Right atrium auricular region (tissue), 2 donors: Measurements from ENCODE around the gene NRBF2. TPM values are rescaled to one million over a fixed set of nuclear protein-coding genes. Genes with fewer than 3 reads are reported as not detected.

Experiments
- DNase-seq: peaks from one replicate; pipeline ENCODE4 v3.0.0-alpha.2; 2019; ENCODE audit warnings: low spot score
- H3K27ac ChIP-seq, 2 donors: fragments of 200-600 bp; sonication (generic); 1 replicate in 1 of 2; 2 replicates in 1 of 2; pipeline ENCODE4 v1.5.1; 2016 to 2019
- H3K27me3 ChIP-seq, 2 donors: fragments of 200-600 bp; sonication (generic); one replicate each; pipeline versions ENCODE4 v1.5.1 to v1.6.0; 2017 to 2019
- H3K36me3 ChIP-seq: fragments of 200-600 bp; sonication (generic); one replicate; pipeline ENCODE4 v1.5.1; 2016
- H3K4me1 ChIP-seq, 2 donors: fragments of 200-600 bp; sonication (generic); one replicate each; pipeline versions ENCODE4 v1.5.1 to v1.6.0; 2017 to 2019
- H3K4me3 ChIP-seq, 2 donors: fragments of 200-600 bp; sonication (generic); 1 replicate in 1 of 2; 2 replicates in 1 of 2; pipeline ENCODE4 v1.5.1; 2017 to 2019; ENCODE audit warnings: mild to moderate bottlenecking in 1 of 2, moderate library complexity in 1 of 2
- H3K9me3 ChIP-seq, 2 donors: fragments of 200-600 bp; sonication (generic); one replicate each; pipeline ENCODE4 v1.5.1; 2019
- total RNA-seq, 2 donors: library from RNA; depleted of rRNA; stranded (reverse); fragments of >200 nt; gene quantifications; one replicate each; pipeline ENCODE4 v1.1.0, GENCODE V29; 2016
- TF ChIP-seq, protein P1 (sequence below), 2 donors: fragments of 200-600 bp; sonication (generic); IDR thresholded peaks; one replicate each; pipeline ENCODE4 v1.5.1; 2019; ENCODE audit warnings: antibody characterized with exemption in 2 of 2

NRBF2 gene
- total RNA-seq, 2 donors from 2014 or later, result 7.8 to 10.6 TPM

DNA sequence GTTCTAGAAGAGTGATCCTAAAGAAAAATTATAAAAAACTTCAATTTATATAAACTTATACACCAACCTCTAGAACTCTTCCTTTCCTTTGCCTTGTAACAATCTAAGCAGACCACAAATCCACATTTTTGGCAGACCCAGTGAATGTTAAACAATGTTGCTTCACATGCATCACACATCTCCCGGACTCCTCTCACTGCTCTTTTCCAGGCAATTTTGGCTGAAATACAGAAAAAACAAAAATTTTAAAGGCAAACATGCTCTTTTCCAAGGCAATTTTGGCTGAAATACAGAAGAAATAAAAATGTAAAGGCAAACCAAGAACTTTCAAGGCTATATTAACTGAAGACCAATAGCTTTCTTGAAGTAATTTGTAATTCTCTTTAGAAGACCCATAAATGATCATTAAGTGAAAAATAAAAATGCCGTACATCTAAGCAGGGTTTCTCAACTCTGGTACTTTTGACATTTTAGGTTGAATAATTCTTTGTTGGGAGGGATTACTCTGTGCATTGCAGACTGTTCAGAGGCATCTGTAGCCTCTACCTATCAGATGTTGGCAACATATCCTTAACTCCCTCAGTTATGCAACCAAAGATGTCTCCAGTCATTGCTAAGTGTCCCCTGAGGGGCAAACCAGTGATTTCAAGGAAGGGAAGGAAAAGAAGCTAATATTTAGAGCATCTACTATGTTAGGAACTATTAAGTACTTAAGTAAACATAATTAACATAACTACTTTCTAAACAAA is 64.4 kb downstream of the NRBF2 start:
- Histone ChIP-seq H3K4me1 (peaks cover 0 to 28% of the 10 kb centered on the region in 2 donors), H3K9me3 (no peaks in the 10 kb centered on the region), H3K27ac (no peak overlapping the region), H3K4me3 (no peak overlapping the region), H3K27me3 (no peaks in the 10 kb centered on the region), H3K36me3 (peaks cover 49% of the 10 kb centered on the region)
- DNase-seq, result no peak
- TF ChIP-seq, protein P1, sequence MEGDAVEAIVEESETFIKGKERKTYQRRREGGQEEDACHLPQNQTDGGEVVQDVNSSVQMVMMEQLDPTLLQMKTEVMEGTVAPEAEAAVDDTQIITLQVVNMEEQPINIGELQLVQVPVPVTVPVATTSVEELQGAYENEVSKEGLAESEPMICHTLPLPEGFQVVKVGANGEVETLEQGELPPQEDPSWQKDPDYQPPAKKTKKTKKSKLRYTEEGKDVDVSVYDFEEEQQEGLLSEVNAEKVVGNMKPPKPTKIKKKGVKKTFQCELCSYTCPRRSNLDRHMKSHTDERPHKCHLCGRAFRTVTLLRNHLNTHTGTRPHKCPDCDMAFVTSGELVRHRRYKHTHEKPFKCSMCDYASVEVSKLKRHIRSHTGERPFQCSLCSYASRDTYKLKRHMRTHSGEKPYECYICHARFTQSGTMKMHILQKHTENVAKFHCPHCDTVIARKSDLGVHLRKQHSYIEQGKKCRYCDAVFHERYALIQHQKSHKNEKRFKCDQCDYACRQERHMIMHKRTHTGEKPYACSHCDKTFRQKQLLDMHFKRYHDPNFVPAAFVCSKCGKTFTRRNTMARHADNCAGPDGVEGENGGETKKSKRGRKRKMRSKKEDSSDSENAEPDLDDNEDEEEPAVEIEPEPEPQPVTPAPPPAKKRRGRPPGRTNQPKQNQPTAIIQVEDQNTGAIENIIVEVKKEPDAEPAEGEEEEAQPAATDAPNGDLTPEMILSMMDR (IDR thresholded peaks at IDR 0.05), result no peak

DNA sequence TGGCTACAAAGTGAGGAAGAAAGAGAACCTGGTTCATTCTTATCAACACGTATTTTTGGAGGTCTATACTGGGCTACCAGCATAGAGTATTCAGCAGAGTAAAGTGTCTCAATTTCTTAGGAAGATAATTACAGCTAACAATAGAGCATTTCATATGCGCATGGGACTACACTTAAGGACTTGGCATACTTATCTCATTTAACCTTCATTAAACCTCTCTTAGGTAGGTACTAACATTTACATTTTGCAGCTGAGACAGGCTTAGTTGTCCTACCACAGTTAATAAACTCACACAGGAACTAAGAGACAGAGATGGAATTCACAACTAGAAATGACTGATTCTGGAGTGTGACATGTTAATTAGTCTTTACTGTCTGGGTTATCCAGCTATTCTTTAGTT is 66.6 kb downstream of the NRBF2 start:
- Histone ChIP-seq H3K4me3 (no peak overlapping the region), H3K9me3 (no peaks in the 10 kb centered on the region), H3K4me1 (peaks cover 0 to 31% of the 10 kb centered on the region in 2 donors), H3K36me3 (peaks cover 28% of the 10 kb centered on the region), H3K27ac (no peak overlapping the region), H3K27me3 (no peaks in the 10 kb centered on the region)
- TF ChIP-seq, protein P1 (IDR thresholded peaks at IDR 0.05), result no peak
- no peak for DNase-seq

DNA sequence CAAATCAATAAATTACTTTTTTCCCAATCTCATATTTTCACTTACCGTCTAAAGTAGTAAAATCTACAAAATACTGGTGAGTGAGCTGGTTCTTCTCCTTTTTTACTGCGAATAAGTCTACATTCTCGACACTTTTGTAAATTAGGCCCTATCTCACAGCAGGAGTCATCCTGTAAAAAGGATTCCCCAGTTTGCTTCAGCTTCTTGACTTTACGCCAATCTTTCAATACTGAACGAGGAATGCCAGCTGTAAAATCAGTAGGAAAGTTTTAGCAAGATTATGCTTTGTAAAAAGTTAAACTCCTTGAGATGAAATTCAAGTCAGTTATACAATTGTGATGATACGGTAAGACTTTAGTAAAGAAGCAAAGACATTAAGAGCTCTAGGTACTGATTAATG is 67.3 kb downstream of the NRBF2 start:
- Histone ChIP-seq H3K27me3 (no peaks in the 10 kb centered on the region), H3K36me3 (peaks cover 24% of the 10 kb centered on the region), H3K4me3 (no peak overlapping the region), H3K27ac (no peak overlapping the region), H3K9me3 (no peaks in the 10 kb centered on the region), H3K4me1 (peaks cover 0 to 38% of the 10 kb centered on the region in 2 donors)
- DNase-seq, result no peak
- TF ChIP-seq, protein P1 (IDR thresholded peaks at IDR 0.05), result no peak

DNA sequence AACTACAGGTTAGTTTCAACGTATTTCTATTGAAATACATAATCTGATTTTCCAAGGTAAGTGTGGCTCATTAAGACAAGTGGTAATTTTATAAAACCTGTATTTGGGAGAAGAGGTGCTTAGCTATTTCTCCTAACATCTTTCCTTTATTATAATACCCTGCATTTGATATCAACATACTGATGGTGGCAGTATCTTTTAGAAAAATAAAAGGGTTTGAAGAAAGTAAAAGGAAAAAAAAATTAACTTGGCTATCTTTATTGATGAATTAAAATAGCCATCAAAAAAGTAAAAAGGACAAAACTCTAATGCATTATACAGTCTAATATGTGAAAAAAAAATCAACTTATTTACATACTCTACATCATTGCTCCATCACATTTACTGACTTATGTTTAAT is 68.0 kb downstream of the NRBF2 start:
- Histone ChIP-seq H3K27me3 (no peaks in the 10 kb centered on the region), H3K4me1 (peaks cover 0 to 44% of the 10 kb centered on the region in 2 donors), H3K9me3 (no peaks in the 10 kb centered on the region), H3K4me3 (no peak overlapping the region), H3K27ac (no peak overlapping the region), H3K36me3 (peaks cover 24% of the 10 kb centered on the region)
- DNase-seq, result no peak
- TF ChIP-seq, protein P1 (IDR thresholded peaks at IDR 0.05), result no peak
